Measurements from ENCODE around the gene ZCWPW2.

The ZCWPW2 gene

GRCh38 chr3:28386049-28386448, 37.5 kb downstream of the ZCWPW2 start:
- no peaks in the 10 kb centered on the region for H3K36me3 ChIP-seq
- TF ChIP-seq, protein P1, sequence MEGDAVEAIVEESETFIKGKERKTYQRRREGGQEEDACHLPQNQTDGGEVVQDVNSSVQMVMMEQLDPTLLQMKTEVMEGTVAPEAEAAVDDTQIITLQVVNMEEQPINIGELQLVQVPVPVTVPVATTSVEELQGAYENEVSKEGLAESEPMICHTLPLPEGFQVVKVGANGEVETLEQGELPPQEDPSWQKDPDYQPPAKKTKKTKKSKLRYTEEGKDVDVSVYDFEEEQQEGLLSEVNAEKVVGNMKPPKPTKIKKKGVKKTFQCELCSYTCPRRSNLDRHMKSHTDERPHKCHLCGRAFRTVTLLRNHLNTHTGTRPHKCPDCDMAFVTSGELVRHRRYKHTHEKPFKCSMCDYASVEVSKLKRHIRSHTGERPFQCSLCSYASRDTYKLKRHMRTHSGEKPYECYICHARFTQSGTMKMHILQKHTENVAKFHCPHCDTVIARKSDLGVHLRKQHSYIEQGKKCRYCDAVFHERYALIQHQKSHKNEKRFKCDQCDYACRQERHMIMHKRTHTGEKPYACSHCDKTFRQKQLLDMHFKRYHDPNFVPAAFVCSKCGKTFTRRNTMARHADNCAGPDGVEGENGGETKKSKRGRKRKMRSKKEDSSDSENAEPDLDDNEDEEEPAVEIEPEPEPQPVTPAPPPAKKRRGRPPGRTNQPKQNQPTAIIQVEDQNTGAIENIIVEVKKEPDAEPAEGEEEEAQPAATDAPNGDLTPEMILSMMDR (IDR thresholded peaks at IDR 0.05; ENCODE audit: low read depth, low read length), result no peak
- no peak for DNase-seq
- H3K9me3 ChIP-seq (ENCODE audit: severe bottlenecking), result no peaks in the 10 kb centered on the region
- H3K27ac ChIP-seq, result no peak overlapping the region
- H3K4me3 ChIP-seq (ENCODE audit: low read depth, low read length), result no peak overlapping the region
- no peaks in the 10 kb centered on the region for H3K27me3 ChIP-seq (ENCODE audit: insufficient read depth, low read depth, severe bottlenecking)

DNA sequence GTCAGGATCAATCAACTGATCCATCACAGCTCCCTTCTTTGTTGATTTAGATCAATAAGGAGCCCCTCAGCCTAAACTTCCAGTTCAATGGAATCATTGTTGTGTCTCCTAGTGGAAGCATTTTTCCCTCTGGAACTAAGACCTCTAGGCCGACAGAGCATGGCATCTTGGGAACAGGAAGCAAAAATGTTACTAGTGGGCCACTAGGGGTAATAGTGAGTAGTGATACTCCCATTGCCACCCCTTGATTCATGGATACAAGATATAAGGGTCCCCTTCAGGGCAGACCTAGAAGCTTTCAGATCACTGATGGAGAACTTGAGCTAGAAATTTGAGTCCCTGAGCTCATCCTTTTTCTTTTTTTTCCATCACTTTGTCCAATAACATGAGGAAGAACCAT, 40.5 kb downstream of the ZCWPW2 start:
- H3K36me3 ChIP-seq, result no peaks in the 10 kb centered on the region
- no peaks in the 10 kb centered on the region for H3K27me3 ChIP-seq (ENCODE audit: insufficient read depth, low read depth, severe bottlenecking)
- TF ChIP-seq, protein P1 (IDR thresholded peaks at IDR 0.05; ENCODE audit: low read depth, low read length), result no peak
- H3K4me3 ChIP-seq (ENCODE audit: low read depth, low read length), result no peak overlapping the region
- no peak for DNase-seq
- H3K9me3 ChIP-seq (ENCODE audit: severe bottlenecking), result no peaks in the 10 kb centered on the region
- no peak overlapping the region for H3K27ac ChIP-seq

GRCh38 chr3:28399206-28399605, 50.7 kb downstream of the ZCWPW2 start:
- Histone ChIP-seq H3K9me3 (ENCODE audit: severe bottlenecking) (peaks cover 7% of the 10 kb centered on the region), H3K27ac (no peak overlapping the region), H3K27me3 (ENCODE audit: insufficient read depth, low read depth, severe bottlenecking) (no peaks in the 10 kb centered on the region), H3K36me3 (no peaks in the 10 kb centered on the region), H3K4me3 (ENCODE audit: low read depth, low read length) (no peak overlapping the region)
- TF ChIP-seq, protein P1 (IDR thresholded peaks at IDR 0.05; ENCODE audit: low read depth, low read length), result no peak
- no peak for DNase-seq

DNA sequence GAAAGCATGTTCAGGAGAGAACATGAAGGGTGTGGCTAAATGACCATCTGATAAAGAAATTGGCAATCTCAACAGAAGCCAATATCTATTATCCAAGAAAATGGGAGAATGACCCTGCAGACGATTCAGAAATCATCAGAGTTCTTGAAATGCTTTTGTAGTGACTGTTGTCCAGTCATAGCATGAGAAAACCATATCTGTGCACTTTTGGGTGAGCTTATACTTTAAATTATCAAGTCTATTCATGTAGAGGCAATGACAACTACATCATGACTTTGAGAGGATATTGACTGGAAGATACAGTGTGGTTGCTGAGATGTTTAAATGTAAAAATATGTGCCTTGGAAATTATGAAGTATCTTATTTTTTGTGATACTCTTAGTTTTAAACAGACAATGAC, 57.7 kb downstream of the ZCWPW2 start:
- Histone ChIP-seq H3K4me3 (ENCODE audit: low read depth, low read length) (no peak overlapping the region), H3K9me3 (ENCODE audit: severe bottlenecking) (peaks cover 6% of the 10 kb centered on the region), H3K27me3 (ENCODE audit: insufficient read depth, low read depth, severe bottlenecking) (no peaks in the 10 kb centered on the region), H3K36me3 (no peaks in the 10 kb centered on the region), H3K27ac (no peak overlapping the region)
- DNase-seq, result no peak
- TF ChIP-seq, protein P1 (IDR thresholded peaks at IDR 0.05; ENCODE audit: low read depth, low read length), result no peak

GRCh38 chr3:28449398-28449797, 100.9 kb downstream of the ZCWPW2 start:
- Histone ChIP-seq H3K4me3 (ENCODE audit: low read depth, low read length) (no peak overlapping the region), H3K36me3 (no peaks in the 10 kb centered on the region), H3K27me3 (ENCODE audit: insufficient read depth, low read depth, severe bottlenecking) (no peaks in the 10 kb centered on the region), H3K9me3 (ENCODE audit: severe bottlenecking) (no peaks in the 10 kb centered on the region), H3K27ac (no peak overlapping the region)
- DNase-seq, result no peak
- TF ChIP-seq, protein P1 (IDR thresholded peaks at IDR 0.05; ENCODE audit: low read depth, low read length), result no peak

DNA sequence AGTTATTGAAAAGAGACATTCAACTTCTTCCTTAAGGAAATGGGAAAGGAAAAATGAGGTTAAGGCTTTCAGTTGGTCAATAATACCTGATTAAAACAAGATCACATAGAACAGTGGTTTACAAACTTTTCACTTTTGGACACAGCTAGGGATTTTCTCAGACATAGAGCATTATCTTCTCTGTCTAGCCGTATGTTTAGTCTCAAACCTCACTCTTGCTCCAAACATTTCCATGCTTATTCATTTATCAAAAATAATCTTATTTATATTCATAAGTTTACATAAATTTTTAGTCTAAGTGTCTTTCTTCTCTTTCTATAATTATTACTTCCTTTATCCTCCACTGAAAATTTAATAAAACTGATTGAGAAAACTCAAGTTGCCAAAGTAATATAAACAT, 114.3 kb downstream of the ZCWPW2 start:
- Histone ChIP-seq H3K27ac (no peak overlapping the region), H3K36me3 (no peaks in the 10 kb centered on the region)
- TF ChIP-seq, protein P1 (IDR thresholded peaks at IDR 0.05; ENCODE audit: low read depth, low read length), result no peak

More for the DNA sequence above, 114.3 kb downstream of the ZCWPW2 start:
- no peaks in the 10 kb centered on the region for H3K27me3 ChIP-seq (ENCODE audit: insufficient read depth, low read depth, severe bottlenecking)
- H3K4me3 ChIP-seq (ENCODE audit: low read depth, low read length), result no peak overlapping the region
- DNase-seq, result no peak
- H3K9me3 ChIP-seq (ENCODE audit: severe bottlenecking), result no peaks in the 10 kb centered on the region
